ENCODE data around the gene RNF31.

Gene RNF31

GRCh38 chr14:24182110-24182882 lies 35.0 kb downstream of the RNF31 start:
- DNase-seq (ENCODE audit: low spot score): no peak
- no peak for FAIRE-seq

DNA sequence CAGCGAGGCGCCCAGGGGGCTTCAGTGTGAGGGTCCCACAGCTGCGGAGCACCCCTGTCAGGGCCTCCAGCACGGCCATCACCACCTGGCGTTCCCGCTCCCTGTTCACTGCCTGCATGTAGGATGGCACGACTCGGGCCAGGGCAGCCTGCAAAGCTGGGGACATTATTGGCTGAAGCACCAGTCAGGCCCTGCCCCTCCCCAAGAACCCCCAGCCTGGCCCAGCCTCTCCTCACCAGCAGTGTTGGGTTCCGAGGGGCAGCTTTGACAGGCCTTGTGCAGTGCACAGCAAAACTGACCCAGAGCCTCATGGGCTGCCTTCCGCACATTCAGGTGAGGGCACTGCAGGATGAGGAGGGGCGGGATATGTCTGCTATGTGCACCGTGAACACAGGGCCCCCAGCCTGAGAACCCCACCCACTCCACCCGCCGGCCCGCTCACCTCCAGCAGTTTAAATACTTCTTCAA lies 35.8 kb downstream of the RNF31 start:
- no peak for FAIRE-seq

GRCh38 chr14:24184104-24184970 lies 37.0 kb downstream of the RNF31 start:
- FAIRE-seq: no peak
- no peak for DNase-seq (ENCODE audit: low spot score)

More for the DNA sequence above, 35.8 kb downstream of the RNF31 start:
- DNase-seq (ENCODE audit: low spot score): no peak

DNA sequence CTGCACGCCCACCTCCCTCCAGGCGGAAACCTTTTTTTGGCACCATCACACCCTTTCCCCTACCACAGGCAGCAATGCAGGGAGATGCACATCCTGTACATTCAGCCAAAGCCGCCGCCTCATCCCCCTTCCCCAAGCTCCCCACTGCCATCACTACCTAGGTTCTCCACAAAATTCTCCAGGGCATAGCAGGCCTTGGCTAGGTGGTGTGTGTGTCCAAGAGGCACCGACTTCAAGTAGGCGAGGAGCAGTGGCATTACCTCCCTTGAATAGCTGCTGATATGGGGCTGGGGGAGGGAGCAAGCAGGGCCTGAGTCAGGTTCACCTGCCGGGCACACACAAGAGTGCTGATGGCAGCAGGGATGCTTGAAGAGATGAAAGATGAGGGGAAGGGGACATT lies 37.7 kb downstream of the RNF31 start:
- FAIRE-seq: no peak

GRCh38 chr14:24185741-24186140 lies 38.4 kb downstream of the RNF31 start:
- DNase-seq (ENCODE audit: low spot score) (no peak), FAIRE-seq (no peak)

More for the DNA sequence above, 37.7 kb downstream of the RNF31 start:
- no peak for DNase-seq (ENCODE audit: low spot score)

DNA sequence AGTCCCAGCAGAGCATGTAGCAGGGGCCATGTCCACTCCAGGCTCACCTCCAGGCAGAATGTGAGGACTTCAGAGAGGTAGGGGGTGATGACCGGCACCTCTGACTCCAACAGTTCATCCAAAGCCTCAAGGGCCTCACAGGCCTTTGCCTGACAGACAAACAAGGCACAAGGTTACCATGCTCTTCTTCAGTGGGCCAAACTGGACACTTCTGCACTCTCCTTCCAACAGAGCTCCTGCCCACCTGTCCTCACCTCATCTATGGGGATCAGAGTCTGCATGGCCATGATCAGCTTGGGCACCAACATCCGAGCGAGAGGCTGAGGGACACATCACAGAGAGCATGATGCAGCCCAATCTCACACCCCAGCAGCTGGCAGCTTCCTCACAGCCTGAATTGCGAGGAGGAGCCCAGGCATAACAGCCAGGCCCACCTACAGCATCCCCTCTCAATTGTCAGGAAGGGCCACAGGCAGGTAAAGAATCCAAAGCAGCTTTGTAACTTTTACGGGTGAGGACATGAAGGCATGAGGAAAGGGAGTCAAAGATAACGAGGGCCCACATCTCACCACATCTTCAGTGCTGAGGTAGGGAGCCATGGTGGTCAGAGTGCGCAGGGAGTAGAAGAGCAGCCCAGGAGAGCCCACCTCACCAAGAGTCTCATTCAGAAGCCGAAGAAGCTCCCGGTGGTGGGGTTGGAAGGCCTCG lies 39.7 kb downstream of the RNF31 start:
- DNase-seq (ENCODE audit: low spot score) (no peak), FAIRE-seq (no peak)

GRCh38 chr14:24187539-24187915 lies 40.2 kb downstream of the RNF31 start:
- FAIRE-seq (no peak), DNase-seq (ENCODE audit: low spot score) (no peak)

- FAIRE-seq: no peak
- peak; percentile 98 for DNase-seq (ENCODE audit: low spot score)
Measured at GRCh38 chr14:24188251-24189058, 41.2 kb downstream of the RNF31 start, which contains the start of gene IPO4. TSS of gene IPO4 (minus strand) at chr14:24188816. CDS start at chr14:24188787, 29 bp downstream.

DNA sequence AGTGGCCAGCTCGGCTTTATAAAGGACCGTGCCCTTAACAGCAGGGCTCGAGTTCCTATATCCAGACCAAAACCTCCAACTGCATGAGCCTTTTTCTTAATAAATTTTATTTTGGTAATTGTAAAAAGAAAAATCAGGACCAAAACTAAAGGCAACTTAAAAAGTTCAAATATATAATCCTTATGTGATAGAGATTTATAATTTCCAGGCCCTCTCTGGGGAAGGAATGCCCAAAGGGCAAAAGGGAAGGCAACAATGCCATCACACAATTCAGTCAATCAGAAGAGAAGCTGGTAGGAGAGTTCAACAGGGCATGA lies 41.7 kb downstream of the RNF31 start:
- DNase-seq (ENCODE audit: low spot score) (no peak), FAIRE-seq (no peak)

- FAIRE-seq (no peak), DNase-seq (ENCODE audit: low spot score) (no peak)
Measured at GRCh38 chr14:24189460-24189859, 42.2 kb downstream of the RNF31 start.

DNA sequence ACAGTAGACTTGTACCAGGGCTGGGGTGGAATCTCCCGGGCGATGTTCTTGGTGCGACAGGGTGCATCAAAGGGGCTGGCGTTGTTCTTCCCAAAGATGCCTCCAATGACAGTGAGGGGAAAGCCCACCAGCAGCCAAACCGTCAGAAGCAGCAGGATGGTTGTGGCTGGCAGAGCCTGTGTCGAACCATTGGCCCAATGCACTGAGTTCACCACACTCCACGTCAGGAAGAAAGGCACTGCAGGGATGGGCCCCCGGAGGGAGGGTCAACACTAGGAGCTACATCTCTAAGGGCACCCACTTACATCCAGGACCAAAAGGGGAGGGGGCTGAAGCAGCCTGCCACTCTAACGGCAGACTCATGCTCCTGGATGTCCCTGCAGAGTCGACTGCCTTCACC lies 43.1 kb downstream of the RNF31 start:
- DNase-seq (ENCODE audit: low spot score) (no peak), FAIRE-seq (no peak)

GRCh38 chr14:24192933-24193332 lies 45.6 kb downstream of the RNF31 start:
- no peak for FAIRE-seq
- no peak for DNase-seq (ENCODE audit: low spot score)

DNA sequence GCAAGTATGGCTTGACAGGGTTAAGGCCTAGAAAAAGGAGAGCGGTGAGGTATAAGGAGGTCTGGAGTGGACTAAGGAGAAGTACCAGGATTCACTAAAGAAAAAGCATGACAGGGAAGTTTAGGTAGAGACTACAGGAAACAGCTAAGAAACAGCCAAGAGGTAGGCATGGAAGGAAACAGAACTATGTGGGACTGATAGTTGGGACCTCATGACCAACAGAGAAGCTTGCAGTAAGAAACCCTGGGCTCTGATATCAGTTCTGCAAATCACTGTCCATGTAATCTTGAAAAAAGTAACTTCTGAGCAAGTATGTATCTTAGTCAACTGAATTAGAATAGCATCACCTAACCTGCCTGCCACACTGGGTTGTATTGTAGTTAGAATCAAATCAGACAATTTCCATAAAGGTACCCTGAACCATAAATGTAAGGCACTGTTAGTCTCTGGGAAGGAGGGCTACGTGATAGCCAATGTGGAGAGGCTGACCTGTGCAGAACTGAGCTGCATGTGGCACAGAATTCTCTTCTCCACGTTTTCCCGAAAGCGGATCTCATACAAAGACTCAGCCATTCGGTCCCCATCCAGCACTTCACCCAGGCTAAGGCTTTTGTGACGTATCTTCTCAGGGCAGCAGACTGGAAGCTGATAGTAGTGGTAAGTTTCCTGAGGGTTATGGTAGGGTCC lies 47.0 kb downstream of the RNF31 start:
- no peak for FAIRE-seq
- DNase-seq (ENCODE audit: low spot score): no peak

GRCh38 chr14:24194873-24195185 lies 47.5 kb downstream of the RNF31 start:
- FAIRE-seq: no peak
- DNase-seq (ENCODE audit: low spot score): no peak

- FAIRE-seq (peak; percentile 30), DNase-seq (ENCODE audit: low spot score) (peak; percentile 93)
Measured at GRCh38 chr14:24195186-24196070, 48.1 kb downstream of the RNF31 start, which contains the start of gene TM9SF1. TSS of gene TM9SF1 (minus strand) at chr14:24195441. CDS start at chr14:24195019, 422 bp downstream.

DNA sequence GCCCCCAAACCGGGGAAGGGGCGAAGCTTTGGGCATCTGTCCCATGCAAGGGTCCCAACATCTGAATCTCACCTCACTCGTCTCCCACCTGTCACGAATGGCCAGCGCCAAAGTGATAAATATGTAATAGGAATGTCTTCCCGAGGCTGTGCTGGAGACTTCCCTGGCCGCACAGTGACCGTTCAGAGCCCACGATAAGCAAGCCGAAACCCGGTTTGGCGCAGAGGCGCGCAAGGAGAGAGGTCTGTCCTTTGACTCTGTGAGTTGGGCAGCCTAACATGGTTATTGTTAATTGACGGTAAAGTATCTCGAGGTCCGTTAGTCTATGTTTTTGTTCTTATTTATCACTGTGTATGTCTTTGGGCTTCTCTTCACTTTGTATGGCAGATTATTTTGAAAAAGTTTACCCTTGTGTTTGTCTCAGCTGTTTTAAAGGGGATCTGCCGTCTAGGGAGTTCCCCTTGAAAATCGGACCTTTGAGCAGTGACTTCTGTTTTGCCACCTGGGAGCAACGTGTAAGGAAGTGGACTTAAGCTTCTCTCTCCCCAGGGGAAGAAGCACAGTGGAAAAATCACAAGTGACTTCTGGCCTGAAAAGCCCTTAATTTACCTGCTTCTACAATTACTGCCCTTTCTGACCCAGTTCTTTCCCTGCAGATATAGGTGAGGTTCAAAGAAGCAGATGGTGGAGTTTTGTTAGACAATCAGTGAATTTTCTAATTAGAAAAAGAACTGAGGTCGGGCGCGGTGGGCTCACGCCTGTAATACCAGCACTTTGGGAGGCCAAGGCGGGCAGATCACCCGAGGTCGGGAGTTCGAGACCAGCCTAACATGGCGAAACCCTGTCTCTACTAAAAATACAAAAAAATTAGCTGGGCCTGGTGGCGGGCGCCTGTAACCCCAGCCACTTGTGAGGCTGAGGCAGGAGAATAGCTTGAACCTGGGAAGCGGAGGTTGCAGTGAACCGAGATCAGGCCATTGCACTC lies 49.1 kb downstream of the RNF31 start:
- FAIRE-seq: no peak
- no peak for DNase-seq (ENCODE audit: low spot score)

DNA sequence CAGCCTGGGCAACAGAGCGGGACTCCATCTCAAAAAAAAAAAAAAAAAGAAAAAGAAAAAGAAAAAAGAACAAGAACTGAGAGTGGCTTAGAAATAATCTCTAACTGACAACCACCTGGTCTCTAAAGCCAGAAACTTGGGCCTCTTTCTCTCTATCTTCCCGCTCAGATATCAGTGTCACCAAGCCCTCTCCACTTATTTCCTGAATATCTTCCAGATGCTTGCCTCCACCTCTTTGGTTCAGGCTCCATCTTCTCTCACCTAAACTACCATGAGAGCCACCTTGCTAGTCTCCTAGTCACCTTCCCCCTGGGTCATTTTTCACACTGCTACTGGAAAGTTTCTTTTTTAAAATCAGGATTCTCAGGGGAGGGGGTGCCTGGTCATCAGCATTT lies 49.8 kb downstream of the RNF31 start:
- DNase-seq (ENCODE audit: low spot score): no peak

GRCh38 chr14:24198814-24199524 lies 51.7 kb downstream of the RNF31 start:
- FAIRE-seq (no peak), DNase-seq (ENCODE audit: low spot score) (no peak)

More for the DNA sequence above, 49.8 kb downstream of the RNF31 start:
- no peak for FAIRE-seq

Measured in urothelium cell line (cell line).